ENCODE measurements around the gene PLPP6. TPM values are rescaled to one million over a fixed set of nuclear protein-coding genes. Genes with fewer than 3 reads are reported as not detected.
A peak's percentile ranks its signal among the peaks of the same experiment; 100 is the strongest.

Gene PLPP6
- total RNA-seq, 1 donor from 2014 or later, result 7.0 TPM

- DNase-seq (ENCODE audit: low spot score) (no peak), ATAC-seq (no peak)
Measured at GRCh38 chr9:4661611-4662010, 483 bp upstream of the PLPP6 start.

GRCh38 chr9:4662989-4663792 lies 1.1 kb downstream of the PLPP6 start:
- DNase-seq (ENCODE audit: low spot score) (no peak), ATAC-seq (peak; percentile 21)

DNA sequence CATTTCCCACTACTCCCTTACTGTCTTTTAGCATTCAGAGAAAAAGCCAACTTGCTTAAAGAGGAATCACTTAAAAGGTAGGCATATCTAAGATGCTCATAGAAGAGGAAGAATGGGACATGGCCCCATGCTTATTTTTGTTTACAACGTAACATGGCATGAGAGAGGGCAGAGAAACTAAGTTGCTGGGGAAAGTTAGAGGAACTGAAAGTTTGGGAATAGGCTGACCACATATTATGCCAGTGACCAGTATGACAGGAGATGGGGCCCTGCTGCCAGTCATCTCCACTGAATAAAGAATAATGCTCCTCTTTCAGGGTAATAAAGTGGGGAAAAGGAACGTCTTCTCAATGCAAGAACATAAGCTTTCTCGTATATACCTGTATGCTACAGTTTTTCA lies 1.9 kb downstream of the PLPP6 start:
- ATAC-seq (no peak), DNase-seq (ENCODE audit: low spot score) (no peak)

DNA sequence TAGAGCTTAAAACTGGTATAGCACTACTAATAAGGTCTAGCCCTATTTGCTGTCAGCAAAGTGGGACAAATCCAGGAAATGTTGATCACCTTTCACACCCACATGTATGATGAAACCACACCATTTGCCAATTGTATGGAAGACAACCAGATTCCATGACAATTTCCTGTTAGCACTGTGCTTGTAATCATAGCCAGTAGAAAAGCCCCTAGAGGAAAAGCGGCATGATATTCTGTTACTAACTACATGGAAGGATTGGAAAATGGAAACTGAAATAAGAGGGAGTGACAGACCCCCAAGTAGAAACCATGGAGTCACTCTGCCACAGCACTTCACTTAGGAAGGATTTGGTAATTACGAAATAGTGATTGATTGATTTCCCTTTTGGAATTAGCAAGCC lies 3.3 kb downstream of the PLPP6 start:
- no peak for ATAC-seq
- no peak for DNase-seq (ENCODE audit: low spot score)

DNA sequence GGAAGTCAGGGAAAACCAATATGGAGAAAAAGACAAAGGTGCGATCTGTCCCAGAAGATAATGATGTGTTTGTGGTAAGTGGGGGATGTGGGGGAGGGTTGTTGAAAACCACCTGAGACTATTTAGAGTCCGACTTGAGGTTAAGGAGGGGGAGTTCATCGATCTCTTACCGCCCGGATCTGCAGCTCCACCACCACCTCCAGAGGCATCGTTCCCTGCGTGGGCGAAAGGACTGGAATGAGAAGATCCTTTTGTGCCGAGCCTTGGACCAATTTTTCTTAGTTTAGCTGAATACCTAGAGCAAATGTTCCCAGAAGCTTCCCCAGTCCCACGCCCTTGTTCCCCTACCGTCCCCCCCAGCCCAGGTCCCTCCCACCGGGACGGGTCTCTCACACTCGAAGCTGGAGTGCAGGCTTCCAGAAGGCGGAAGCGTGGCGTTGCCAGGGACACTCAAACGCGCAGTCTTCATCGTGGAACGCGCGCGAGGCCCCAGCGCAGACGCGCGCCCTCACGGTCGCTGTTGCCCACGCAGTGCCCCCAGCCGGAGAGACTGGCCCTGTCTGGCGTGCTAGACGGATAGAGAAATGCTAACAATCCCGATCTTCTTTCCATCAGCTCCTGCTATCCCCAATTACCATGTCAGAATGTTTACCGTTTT lies 4.1 kb downstream of the PLPP6 start, which contains the start of gene SPATA6L:
Gene SPATA6L (minus strand): TSS at position 439 of the 658 bp plus-strand sequence. CDS start 230 bp downstream, at position 209.
- DNase-seq (ENCODE audit: low spot score) (peak; percentile 78), ATAC-seq (peak; percentile 56)

GRCh38 chr9:4667681-4668080 lies 5.6 kb downstream of the PLPP6 start:
- ATAC-seq, result no peak
- no peak for DNase-seq (ENCODE audit: low spot score)

DNA sequence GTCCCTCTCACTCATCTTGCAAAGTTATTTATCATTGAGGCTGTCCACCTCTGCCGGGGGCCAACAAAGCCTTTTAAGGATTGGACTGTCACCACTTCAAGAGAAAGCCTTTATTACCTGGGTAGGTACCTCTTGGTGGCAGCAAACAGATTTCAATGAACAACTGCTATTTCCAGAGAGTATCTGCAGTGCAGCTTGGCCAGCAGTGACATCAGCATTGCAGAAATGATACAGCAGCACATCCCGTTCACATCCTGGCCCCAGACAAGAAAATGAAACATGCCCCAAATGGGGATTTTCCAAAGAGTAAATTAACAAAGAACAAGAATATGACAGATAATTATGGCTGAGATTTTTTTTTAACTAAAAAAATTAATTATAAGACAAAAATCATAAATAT lies 6.5 kb downstream of the PLPP6 start:
- no peak for ATAC-seq
- DNase-seq (ENCODE audit: low spot score), result no peak

DNA sequence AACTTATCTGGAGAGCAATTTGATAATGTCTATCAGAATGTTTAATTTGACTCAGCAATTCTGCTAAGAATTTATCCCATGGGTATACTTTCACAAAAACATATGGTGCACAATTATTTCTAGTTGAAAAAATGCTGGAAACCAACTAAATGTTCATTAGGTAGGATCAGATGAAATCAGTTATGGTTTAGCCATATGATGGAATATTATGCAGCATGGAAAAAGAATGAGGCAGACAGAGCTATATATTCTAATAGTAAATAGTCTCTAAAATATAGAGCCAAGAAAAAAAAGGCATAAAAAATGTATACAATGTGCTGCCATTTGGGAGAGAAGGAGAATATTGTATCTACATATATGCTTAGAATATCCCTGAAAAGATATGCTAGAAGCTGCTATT lies 7.8 kb downstream of the PLPP6 start:
- DNase-seq (ENCODE audit: low spot score) (no peak), ATAC-seq (no peak)

DNA sequence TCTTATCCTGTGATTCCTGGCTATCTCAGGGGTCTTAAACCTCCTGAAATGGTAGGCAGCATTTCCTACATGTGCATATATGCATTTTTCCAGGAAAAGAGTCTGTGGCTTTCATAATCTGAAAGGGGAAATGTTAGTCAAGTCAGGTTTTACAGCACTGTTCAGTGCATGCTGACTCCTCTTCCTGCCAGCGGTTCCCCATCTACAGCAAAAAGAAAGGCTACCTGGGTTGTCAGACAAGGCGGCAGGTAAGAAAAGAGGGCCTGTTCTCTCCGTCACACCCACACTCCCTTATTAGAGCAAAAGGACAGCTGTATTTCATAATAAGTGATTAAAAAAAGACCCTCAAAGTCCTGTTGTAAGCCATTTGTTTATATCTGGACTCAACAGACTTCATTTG lies 8.5 kb downstream of the PLPP6 start:
- ATAC-seq (no peak), DNase-seq (ENCODE audit: low spot score) (no peak)

DNA sequence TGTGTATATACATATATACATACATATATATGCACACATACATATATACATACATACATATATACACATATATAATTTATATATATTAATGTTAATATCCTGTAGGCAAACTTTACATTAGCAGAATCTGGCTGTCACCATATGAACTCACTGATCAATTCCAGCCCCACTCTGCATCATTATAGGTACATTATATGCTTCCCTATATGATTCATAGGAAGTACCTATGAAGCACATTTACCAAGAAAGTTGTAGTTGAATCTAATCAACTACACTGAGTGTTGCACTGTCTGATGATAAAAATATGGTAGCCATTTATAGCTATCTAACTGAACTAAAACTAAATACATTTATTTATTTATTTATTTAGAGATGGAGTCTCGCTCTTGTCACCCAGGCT lies 9.6 kb downstream of the PLPP6 start:
- no peak for ATAC-seq

GRCh38 chr9:4674783-4675182 lies 12.7 kb downstream of the PLPP6 start:
- peak; percentile 17 for ATAC-seq
- no peak for DNase-seq (ENCODE audit: low spot score)

More for the DNA sequence above, 9.6 kb downstream of the PLPP6 start:
- no peak for DNase-seq (ENCODE audit: low spot score)

GRCh38 chr9:4677392-4677791 lies 15.3 kb downstream of the PLPP6 start:
- ATAC-seq, result no peak
- DNase-seq (ENCODE audit: low spot score), result no peak

- DNase-seq (ENCODE audit: low spot score) (no peak), ATAC-seq (peak; percentile 15)
Measured at GRCh38 chr9:4678679-4679267, 16.7 kb downstream of the PLPP6 start.

DNA sequence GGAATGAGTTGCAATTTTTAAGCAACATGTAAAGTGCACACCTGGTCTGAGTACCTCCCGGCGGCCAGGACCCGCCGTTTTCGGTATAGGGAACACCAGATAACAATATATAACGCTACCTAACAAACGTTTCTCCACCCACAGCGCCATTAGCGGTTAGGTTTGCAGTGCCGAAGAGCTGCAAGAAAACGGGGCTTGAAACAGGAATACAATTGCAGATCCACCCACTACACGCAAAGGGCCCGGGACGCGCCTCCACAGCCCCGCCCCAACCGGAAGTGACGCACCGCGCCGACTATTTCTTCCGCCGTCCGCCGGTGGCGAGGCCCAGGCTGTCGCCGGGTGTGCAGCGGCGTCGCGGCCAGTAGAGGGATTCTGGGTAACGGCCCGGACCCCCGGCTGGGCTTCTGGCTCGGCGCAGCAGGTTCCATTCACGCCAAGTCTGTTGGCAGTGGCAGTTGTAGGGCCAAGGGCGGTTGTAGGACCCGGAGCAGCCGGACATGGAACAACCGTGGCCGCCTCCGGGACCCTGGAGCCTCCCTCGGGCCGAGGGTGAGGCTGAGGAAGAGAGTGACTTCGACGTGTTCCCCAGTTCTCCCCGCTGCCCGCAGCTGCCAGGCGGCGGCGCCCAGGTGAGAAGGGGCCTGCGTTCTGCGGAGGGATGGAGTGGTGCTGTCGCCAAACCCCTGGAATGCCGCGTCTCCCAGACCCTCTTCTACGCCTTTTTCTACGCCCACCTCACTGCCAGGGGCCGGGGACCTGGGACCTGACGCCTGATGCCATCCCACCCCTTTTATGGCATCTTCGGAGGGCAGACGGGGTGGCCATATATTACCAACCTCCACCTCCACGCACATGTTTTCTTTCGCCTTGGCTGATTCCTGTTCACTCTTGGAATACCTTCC lies 17.4 kb downstream of the PLPP6 start, which contains the start of gene CDC37L1:
Gene CDC37L1 (plus strand): TSS at position 302 of the 905 bp plus-strand sequence. CDS start 199 bp downstream, at position 501.
- peak; percentile 99 for DNase-seq (ENCODE audit: low spot score)
- ATAC-seq, result peak; percentile 92

- ATAC-seq (peak; percentile 37), DNase-seq (ENCODE audit: low spot score) (no peak)
Measured at GRCh38 chr9:4680173-4680525, 18.1 kb downstream of the PLPP6 start.

- DNase-seq (ENCODE audit: low spot score), result no peak
- ATAC-seq, result peak; percentile 37
Measured at GRCh38 chr9:4680750-4681149, 18.7 kb downstream of the PLPP6 start.

GRCh38 chr9:4684820-4685219 lies 22.7 kb downstream of the PLPP6 start:
- DNase-seq (ENCODE audit: low spot score), result no peak
- ATAC-seq, result no peak

DNA sequence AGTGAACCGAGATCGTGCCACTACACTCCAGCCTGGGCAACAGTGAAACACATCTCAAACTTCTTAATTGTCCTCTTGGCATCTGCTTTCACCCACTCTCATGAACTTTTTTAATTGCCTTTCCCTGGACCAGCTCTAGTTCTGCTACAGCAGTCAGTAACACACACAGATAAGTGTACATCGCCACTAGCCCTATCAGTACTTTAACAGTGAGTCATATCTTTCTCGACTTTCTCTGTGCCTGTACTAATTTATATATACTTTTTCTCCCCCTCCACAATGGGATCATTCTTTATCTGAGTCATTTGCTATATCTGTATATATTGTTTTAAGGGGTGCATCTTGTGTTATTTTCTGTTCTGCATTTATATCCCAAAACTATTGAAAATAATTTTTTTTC lies 24.0 kb downstream of the PLPP6 start:
- DNase-seq (ENCODE audit: low spot score) (no peak), ATAC-seq (peak; percentile 24)

DNA sequence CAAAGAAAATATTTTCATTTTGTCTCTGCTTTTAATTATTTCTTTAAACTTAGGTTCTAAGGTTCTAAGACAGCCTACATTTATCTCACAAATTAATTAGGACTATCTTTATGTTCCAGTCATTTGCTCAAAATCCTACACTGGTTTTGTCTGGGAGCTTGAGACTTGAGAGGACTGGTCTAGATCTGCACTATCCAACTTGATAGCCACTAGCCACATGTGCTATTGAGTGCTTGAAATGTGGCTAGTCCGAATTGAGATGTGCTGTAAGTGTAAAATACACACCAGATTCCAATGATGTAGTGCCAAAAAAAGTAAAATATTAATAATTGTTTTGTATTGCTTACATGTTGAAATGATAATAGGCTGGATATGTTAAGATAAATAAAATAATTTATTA lies 24.5 kb downstream of the PLPP6 start:
- ATAC-seq (no peak), DNase-seq (ENCODE audit: low spot score) (no peak)

- DNase-seq (ENCODE audit: low spot score) (no peak), ATAC-seq (no peak)
Measured at GRCh38 chr9:4689021-4689420, 26.9 kb downstream of the PLPP6 start.

- DNase-seq (ENCODE audit: low spot score) (no peak), ATAC-seq (no peak)
Measured at GRCh38 chr9:4689687-4690104, 27.6 kb downstream of the PLPP6 start.
